Bronchial epithelial cell (primary cell): ENCODE results near the gene IL34. TPM values are rescaled to one million over a fixed set of nuclear protein-coding genes. Genes with fewer than 3 reads are reported as not detected.

Experiments used
- DNase-seq: peaks from one replicate; pipeline ENCODE4 v3.0.0-alpha.2; 2010; ENCODE audit warnings: low read depth
- FAIRE-seq: peaks from 2 replicates; lab custom pipeline; 2011; peaks lifted over from hg19 to GRCh38; lab: Jason Lieb, UNC
- H3K27me3 ChIP-seq: 2 replicates; pipeline ENCODE4 v1.5.1; 2011; ENCODE audit warnings: low read length; ENCODE audit not compliant: control insufficient read depth, insufficient read depth
- H3K36me3 ChIP-seq: 2 replicates; pipeline ENCODE4 v1.5.1; 2011; ENCODE audit warnings: low read length; ENCODE audit not compliant: control insufficient read depth, insufficient read depth
- H3K4me3 ChIP-seq: 2 replicates; pipeline ENCODE4 v1.5.1; 2011; ENCODE audit warnings: mild to moderate bottlenecking, low read depth, low read length, control low read depth
- total RNA-seq: library from RNA; depleted of rRNA; stranded (reverse); fragments of >200 nt; gene quantifications from 2 replicates; pipeline ENCODE4 v1.2.1, GENCODE V29; 2014
- TF ChIP-seq, protein P1 (sequence below): IDR thresholded peaks from 2 replicates; pipeline ENCODE4 v1.5.1; 2011; ENCODE audit warnings: mild to moderate bottlenecking, moderate library complexity, low read length, control low read depth, inconsistent platforms; ENCODE audit not compliant: insufficient read depth, severe bottlenecking

The IL34 gene
- total RNA-seq, 1 donor from 2014 or later = 0.26 TPM

GRCh38 chr16:70681382-70682238, 35.3 kb downstream of the IL34 start:
- Histone ChIP-seq H3K27me3 (no peaks in the 10 kb centered on the region), H3K4me3 (peak overlapping the region; percentile 10), H3K36me3 (peaks cover 43% of the 10 kb centered on the region)
- FAIRE-seq (no peak), DNase-seq (no peak)
- TF ChIP-seq, protein P1, sequence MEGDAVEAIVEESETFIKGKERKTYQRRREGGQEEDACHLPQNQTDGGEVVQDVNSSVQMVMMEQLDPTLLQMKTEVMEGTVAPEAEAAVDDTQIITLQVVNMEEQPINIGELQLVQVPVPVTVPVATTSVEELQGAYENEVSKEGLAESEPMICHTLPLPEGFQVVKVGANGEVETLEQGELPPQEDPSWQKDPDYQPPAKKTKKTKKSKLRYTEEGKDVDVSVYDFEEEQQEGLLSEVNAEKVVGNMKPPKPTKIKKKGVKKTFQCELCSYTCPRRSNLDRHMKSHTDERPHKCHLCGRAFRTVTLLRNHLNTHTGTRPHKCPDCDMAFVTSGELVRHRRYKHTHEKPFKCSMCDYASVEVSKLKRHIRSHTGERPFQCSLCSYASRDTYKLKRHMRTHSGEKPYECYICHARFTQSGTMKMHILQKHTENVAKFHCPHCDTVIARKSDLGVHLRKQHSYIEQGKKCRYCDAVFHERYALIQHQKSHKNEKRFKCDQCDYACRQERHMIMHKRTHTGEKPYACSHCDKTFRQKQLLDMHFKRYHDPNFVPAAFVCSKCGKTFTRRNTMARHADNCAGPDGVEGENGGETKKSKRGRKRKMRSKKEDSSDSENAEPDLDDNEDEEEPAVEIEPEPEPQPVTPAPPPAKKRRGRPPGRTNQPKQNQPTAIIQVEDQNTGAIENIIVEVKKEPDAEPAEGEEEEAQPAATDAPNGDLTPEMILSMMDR = no peak

- DNase-seq (no peak), FAIRE-seq (no peak)
- Histone ChIP-seq H3K27me3 (no peaks in the 10 kb centered on the region), H3K4me3 (peak overlapping the region; percentile 10), H3K36me3 (peaks cover 35% of the 10 kb centered on the region)
- TF ChIP-seq, protein P1 = peak; percentile 11
Observed at GRCh38 chr16:70682239-70683145, 36.1 kb downstream of the IL34 start.

DNA sequence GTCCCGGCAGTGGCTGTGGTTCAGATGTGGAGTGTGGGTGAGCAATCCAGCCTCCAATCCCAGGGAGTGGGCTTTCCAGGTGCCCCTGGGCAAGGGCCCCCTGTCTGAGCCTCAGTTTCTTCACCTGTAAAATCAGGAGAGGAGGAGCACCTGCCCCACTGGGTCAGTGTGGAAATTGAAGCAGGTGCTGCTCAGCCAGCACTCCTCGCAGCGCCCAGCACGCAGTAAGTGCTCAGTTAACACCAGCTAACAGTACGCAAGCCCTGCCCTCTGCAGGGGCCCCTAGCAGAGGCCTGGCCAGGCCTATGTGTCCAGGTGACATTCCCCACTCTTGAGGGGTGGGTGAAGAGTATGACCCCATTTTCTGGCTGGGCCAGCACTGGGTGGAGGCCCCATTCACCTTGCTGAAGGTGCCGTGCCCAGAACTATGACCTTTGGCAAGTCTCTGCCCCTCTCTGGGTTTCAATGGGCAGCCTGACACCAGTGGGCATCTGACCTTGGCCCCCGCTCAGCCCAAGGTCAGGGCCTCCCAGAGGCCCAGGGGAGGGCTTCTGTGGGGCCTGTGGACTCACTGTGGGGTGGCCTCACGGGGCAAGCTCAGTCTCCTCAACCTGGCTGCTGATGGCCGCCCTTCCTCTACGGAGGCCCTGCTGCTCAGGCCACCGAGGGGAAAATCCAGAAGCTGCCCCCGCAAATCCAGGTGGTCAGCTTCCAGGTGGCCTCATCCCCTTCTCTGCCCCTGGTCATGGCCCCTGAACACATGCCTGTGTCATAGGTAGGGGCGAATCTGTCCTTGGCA, 37.0 kb downstream of the IL34 start:
- TF ChIP-seq, protein P1 = no peak
- DNase-seq (no peak), FAIRE-seq (no peak)
- no peaks in the 10 kb centered on the region for H3K27me3 ChIP-seq
- H3K36me3 ChIP-seq = peaks cover 26% of the 10 kb centered on the region
- peak overlapping the region; percentile 86 for H3K4me3 ChIP-seq

- peaks cover 16% of the 10 kb centered on the region for H3K36me3 ChIP-seq
- DNase-seq (no peak), FAIRE-seq (no peak)
- peak overlapping the region; percentile 86 for H3K4me3 ChIP-seq
- TF ChIP-seq, protein P1 = no peak
- H3K27me3 ChIP-seq = no peaks in the 10 kb centered on the region
Observed at GRCh38 chr16:70684146-70685060, 38.0 kb downstream of the IL34 start.
